ENCODE measurements around the gene EXD3.
"Not testable (repeated sequence)": the region's sequence is repeated elsewhere in the genome, so short reads cannot be mapped to it uniquely, and the experiment has no call there.

The EXD3 gene

DNA sequence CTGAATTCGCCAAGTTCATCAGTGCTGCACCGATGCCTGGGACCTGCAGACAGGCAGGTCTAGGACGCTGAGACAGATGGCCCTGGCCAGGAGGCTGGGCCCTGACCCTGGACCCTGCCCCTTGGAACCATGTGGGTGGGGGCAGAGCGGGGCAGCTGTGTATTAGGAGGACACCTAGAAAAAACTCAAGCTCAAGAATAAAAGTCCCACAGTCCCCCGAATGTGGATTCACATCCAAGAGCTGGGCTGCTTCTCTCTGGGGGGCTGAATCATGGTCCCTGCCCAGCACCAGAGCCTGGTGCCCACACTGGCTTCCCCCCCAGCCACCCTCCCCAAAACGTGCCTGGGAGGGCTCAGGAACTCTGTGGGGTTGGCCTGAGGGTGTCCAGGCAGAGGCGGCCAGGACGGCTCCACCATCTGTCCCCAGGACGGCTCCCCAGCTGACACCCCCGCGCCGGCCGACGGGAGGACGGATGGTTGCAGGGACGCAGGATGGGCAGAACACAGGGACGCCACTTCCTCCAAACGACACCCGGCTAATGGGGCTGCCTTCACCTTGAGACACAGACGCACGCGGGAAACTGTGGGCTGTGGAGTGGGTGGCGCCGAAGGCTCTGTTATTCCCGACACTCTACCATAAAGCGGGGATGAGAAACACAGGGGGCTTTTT is 34.9 kb downstream of the EXD3 start:
- Histone ChIP-seq H3K27ac (no peak overlapping the region), H3K4me1 (ENCODE audit: control insufficient read depth in 1 of 2, insufficient read depth in 1 of 2, low read depth in 1 of 2, low read length in 1 of 2) (no peaks in the 10 kb centered on the region), H3K36me3 (peaks cover 6% of the 10 kb centered on the region), H3K27me3 (no peaks in the 10 kb centered on the region), H3K4me3 (ENCODE audit: low read depth in 1 of 2, low read length in 1 of 2) (no peak overlapping the region), H3K9me3 (no peaks in the 10 kb centered on the region)
- TF ChIP-seq, protein P1, sequence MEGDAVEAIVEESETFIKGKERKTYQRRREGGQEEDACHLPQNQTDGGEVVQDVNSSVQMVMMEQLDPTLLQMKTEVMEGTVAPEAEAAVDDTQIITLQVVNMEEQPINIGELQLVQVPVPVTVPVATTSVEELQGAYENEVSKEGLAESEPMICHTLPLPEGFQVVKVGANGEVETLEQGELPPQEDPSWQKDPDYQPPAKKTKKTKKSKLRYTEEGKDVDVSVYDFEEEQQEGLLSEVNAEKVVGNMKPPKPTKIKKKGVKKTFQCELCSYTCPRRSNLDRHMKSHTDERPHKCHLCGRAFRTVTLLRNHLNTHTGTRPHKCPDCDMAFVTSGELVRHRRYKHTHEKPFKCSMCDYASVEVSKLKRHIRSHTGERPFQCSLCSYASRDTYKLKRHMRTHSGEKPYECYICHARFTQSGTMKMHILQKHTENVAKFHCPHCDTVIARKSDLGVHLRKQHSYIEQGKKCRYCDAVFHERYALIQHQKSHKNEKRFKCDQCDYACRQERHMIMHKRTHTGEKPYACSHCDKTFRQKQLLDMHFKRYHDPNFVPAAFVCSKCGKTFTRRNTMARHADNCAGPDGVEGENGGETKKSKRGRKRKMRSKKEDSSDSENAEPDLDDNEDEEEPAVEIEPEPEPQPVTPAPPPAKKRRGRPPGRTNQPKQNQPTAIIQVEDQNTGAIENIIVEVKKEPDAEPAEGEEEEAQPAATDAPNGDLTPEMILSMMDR (IDR thresholded peaks at IDR 0.05): no peak

DNA sequence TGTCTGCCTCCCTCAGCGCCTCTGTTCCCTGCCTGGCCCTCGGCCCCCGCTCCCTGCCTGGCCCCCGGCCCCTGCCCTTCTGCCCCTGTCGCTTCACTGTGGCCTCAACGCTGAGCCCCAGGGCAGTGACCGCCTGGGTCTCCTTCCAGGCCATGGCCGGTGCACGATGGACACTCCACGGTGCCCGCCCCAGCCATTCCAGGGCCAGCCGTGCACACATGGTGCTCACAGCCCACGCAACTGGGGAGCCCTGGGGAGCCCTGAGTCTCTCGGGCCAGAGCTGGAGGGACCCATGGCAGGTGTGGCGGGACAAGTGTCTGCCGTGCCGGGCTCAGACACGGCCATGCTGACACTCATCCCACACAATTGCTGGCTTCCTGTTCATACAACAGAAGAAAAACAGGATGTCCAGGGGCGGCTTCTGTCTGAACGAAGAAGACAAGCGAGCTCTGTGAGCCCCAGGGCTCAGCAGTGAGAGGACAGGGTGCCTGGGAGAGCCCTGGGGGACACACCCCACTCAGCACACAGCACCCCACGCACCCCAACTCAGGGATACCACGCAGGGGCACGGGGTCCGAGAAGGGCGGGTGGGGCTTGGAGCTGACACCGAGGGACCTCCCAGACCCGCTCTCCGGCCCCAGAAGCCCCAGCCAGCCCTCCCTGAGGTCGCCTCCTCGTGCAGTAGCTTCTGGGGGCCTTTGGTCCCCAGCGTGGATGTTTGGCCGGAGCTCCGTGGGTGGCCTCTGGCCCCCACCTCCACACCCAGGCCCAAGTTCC is 35.7 kb downstream of the EXD3 start:
- Histone ChIP-seq H3K27ac (no peak overlapping the region), H3K36me3 (peaks cover 3% of the 10 kb centered on the region), H3K9me3 (no peaks in the 10 kb centered on the region), H3K27me3 (no peaks in the 10 kb centered on the region), H3K4me1 (ENCODE audit: control insufficient read depth in 1 of 2, insufficient read depth in 1 of 2, low read depth in 1 of 2, low read length in 1 of 2) (no peaks in the 10 kb centered on the region), H3K4me3 (ENCODE audit: low read depth in 1 of 2, low read length in 1 of 2) (no peak overlapping the region)
- TF ChIP-seq, protein P1 (IDR thresholded peaks at IDR 0.05): no peak

DNA sequence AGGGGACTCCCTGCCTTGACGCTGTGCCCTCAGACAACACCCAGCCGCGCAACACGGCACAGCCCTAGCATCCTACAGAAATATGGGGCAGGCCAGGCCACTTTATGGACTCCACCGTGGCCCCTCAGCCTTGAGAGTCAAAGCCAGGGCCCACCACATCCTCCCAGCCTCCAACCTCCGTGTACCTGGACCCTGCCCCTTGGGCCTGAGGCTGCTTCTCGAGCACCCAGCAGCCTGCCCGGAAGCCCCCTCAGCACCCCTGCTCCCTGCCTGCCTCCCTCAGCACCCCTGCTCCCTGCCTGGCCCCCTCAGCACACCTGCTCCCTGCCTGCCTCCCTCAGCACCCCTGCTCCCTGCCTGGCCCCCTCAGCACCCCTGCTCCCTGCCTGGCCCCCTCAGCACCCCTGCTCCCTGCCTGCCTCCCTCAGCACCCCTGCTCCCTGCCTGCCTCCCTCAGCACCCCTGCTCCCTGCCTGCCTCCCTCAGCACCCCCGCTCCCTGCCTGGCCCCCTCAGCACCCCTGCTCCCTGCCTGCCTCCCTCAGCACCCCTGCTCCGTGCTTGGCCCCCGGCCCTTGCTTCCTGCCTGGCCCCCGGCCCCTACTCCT is 36.4 kb downstream of the EXD3 start:
- not testable (repeated sequence) for H3K36me3 ChIP-seq; H3K9me3 ChIP-seq; H3K27ac ChIP-seq; H3K4me3 ChIP-seq (ENCODE audit: low read depth in 1 of 2, low read length in 1 of 2); H3K4me1 ChIP-seq (ENCODE audit: control insufficient read depth in 1 of 2, insufficient read depth in 1 of 2, low read depth in 1 of 2, low read length in 1 of 2); H3K27me3 ChIP-seq

DNA sequence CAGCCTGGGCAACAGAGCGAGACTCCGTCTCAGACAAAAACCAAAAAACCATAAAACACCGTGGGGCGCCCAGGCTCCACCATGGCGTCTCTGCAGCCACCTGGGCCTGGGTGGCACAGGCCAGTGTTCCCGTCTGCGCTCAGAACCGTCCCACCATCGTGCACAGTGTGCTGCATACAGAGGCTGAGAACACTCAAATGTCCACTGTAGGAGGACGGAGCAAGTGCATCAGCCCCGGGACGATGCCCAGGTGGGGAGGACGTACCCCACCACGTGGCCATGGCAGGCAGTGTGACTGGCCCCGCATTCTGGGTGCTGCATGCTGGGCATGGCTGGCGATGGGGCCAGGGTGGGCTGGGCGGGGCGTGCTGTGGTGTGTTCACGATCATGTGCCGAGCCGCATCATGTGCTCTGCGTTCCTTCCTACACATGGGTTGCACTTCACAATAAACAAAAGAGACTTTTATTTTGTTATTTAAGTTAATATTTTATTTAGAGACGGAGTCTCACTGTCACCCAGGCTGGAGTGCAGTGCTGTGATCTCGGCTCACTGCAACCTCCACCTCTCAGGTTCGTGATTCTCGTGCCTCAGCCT is 37.8 kb downstream of the EXD3 start:
- TF ChIP-seq, protein P1 (IDR thresholded peaks at IDR 0.05): no peak
- no peaks in the 10 kb centered on the region for H3K4me1 ChIP-seq (ENCODE audit: control insufficient read depth in 1 of 2, insufficient read depth in 1 of 2, low read depth in 1 of 2, low read length in 1 of 2)
- no peaks in the 10 kb centered on the region for H3K27me3 ChIP-seq
- H3K27ac ChIP-seq: no peak overlapping the region
- H3K4me3 ChIP-seq (ENCODE audit: low read depth in 1 of 2, low read length in 1 of 2): no peak overlapping the region
- no peaks in the 10 kb centered on the region for H3K9me3 ChIP-seq
- H3K36me3 ChIP-seq: no peaks in the 10 kb centered on the region

DNA sequence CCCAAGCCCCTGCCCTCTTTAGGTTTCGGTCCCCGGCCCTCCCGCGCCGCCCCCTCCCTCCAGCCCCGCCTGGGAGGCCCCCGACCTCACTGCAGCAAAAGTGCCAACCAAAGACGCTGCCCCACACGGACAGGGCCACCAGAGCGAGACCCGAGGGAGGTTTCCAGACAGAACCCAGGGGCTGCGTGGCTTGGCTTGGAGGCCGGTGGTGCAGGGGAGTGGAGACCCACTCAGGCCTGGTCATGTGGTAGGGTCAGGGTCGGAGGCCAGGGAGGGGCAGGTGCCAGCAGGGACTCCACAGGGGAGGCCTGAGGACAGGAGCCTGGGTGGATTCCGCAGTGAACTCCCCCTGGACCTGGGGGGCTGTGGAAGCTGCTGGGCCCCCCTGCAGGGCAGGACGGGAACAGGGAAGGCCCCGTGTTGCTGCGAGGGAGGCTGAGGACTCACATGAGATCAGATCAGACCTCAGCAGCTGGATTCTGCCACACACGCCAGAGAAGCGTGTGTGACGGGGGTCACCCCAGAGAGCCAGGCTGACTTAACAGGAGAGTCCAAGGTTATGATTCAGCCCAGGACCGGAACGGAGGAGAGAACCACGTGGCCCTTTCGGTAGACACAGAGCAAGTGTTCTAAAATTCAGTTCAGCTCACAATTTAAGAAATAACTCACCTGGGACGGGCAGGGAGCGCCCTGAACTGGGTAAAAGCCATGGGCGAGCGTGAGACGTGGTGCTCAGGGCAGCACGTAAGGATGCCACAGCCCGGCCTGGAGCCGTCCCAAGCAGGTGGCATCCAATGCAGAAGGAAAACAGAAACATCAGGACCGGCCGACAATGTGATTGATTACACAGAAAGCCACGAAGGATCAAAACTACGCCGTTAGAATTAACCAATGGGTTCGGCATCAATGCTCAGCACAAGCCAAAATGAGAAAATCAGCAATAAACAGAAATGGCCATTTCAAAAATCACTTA is 38.9 kb downstream of the EXD3 start:
- Histone ChIP-seq H3K9me3 (peaks cover 3% of the 10 kb centered on the region), H3K4me1 (ENCODE audit: control insufficient read depth in 1 of 2, insufficient read depth in 1 of 2, low read depth in 1 of 2, low read length in 1 of 2) (no peaks in the 10 kb centered on the region), H3K27me3 (no peaks in the 10 kb centered on the region), H3K27ac (no peak overlapping the region), H3K4me3 (ENCODE audit: low read depth in 1 of 2, low read length in 1 of 2) (no peak overlapping the region), H3K36me3 (no peaks in the 10 kb centered on the region)
- TF ChIP-seq, protein P1 (IDR thresholded peaks at IDR 0.05): no peak

Measured in neutrophil (primary cell).